Measurements from ENCODE around the gene ADORA1. TPM values are rescaled to one million over a fixed set of nuclear protein-coding genes. Genes with fewer than 3 reads are reported as not detected.

ADORA1 gene
- total RNA-seq, 2 donors from 2014 or later, result 0.27 to 47.3 TPM

- 68% methylated on average over 8 of the region's 8 CpGs for WGBS
- no peaks in the 10 kb centered on the region for H3K9me3 ChIP-seq
- no peak overlapping the region for H3K27ac ChIP-seq
- no peaks in the 10 kb centered on the region for H3K27me3 ChIP-seq (replicated peaks; ENCODE audit: insufficient read depth)
- no peak overlapping the region for H3K4me3 ChIP-seq
- H3K36me3 ChIP-seq, result no peaks in the 10 kb centered on the region
- no peak for DNase-seq (ENCODE audit: low spot score)
- H3K4me1 ChIP-seq (replicated peaks), result no peaks in the 10 kb centered on the region
- intact Hi-C loops (cut with DNase I), result no loop called here
- no peak for TF ChIP-seq POLR2A (IDR thresholded peaks at IDR 0.05)
Observed at GRCh38 chr1:203135636-203136305, 8.2 kb downstream of the ADORA1 start.

GRCh38 chr1:203136409-203137042 is 9.0 kb downstream of the ADORA1 start:
- Histone ChIP-seq H3K4me1 (replicated peaks) (no peaks in the 10 kb centered on the region), H3K9me3 (no peaks in the 10 kb centered on the region), H3K27ac (no peak overlapping the region), H3K36me3 (no peaks in the 10 kb centered on the region), H3K27me3 (replicated peaks; ENCODE audit: insufficient read depth) (no peaks in the 10 kb centered on the region), H3K4me3 (no peak overlapping the region)
- WGBS, result 96% methylated on average over 1 of the region's 1 CpG
- TF ChIP-seq POLR2A (IDR thresholded peaks at IDR 0.05), result no peak
- intact Hi-C loops (cut with DNase I), result no loop called here
- no peak for DNase-seq (ENCODE audit: low spot score)

- Histone ChIP-seq H3K4me1 (replicated peaks) (no peaks in the 10 kb centered on the region), H3K27me3 (replicated peaks; ENCODE audit: insufficient read depth) (no peaks in the 10 kb centered on the region), H3K9me3 (no peaks in the 10 kb centered on the region), H3K27ac (no peak overlapping the region), H3K36me3 (no peaks in the 10 kb centered on the region), H3K4me3 (no peak overlapping the region)
- no peak for DNase-seq (ENCODE audit: low spot score)
- WGBS, result 92% methylated on average over 4 of the region's 4 CpGs
- TF ChIP-seq POLR2A (IDR thresholded peaks at IDR 0.05) (no peak), POLR2AphosphoS5 (IDR thresholded peaks at IDR 0.05) (no peak), CTCF (IDR thresholded peaks at IDR 0.05) (no peak)
- intact Hi-C loops (cut with DNase I), result no loop called here
Observed at GRCh38 chr1:203137324-203137723, 9.8 kb downstream of the ADORA1 start.

GRCh38 chr1:203138066-203138465 is 10.5 kb downstream of the ADORA1 start:
- Histone ChIP-seq H3K36me3 (no peaks in the 10 kb centered on the region), H3K4me3 (no peak overlapping the region), H3K27me3 (replicated peaks; ENCODE audit: insufficient read depth) (no peaks in the 10 kb centered on the region), H3K9me3 (no peaks in the 10 kb centered on the region), H3K27ac (no peak overlapping the region), H3K4me1 (replicated peaks) (no peaks in the 10 kb centered on the region)
- DNase-seq (ENCODE audit: low spot score), result no peak
- TF ChIP-seq POLR2A (IDR thresholded peaks at IDR 0.05), result no peak
- intact Hi-C loops (cut with DNase I), result no loop called here
- WGBS, result 73% methylated on average over 3 of the region's 3 CpGs

- no peak for DNase-seq (ENCODE audit: low spot score)
- H3K27ac ChIP-seq, result no peak overlapping the region
- intact Hi-C loops (cut with DNase I), result no loop called here
Observed at GRCh38 chr1:203139976-203140475, 12.5 kb downstream of the ADORA1 start.

More at GRCh38 chr1:203139976-203140475, 12.5 kb downstream of the ADORA1 start:
- TF ChIP-seq POLR2AphosphoS5 (IDR thresholded peaks at IDR 0.05) (no peak), POLR2A (IDR thresholded peaks at IDR 0.05) (no peak), CTCF (IDR thresholded peaks at IDR 0.05) (no peak)
- Histone ChIP-seq H3K4me3 (no peak overlapping the region), H3K9me3 (no peaks in the 10 kb centered on the region), H3K27me3 (replicated peaks; ENCODE audit: insufficient read depth) (no peaks in the 10 kb centered on the region), H3K36me3 (no peaks in the 10 kb centered on the region), H3K4me1 (replicated peaks) (no peaks in the 10 kb centered on the region)
- 87% methylated on average over 8 of the region's 8 CpGs for WGBS

Measured in prostate gland (tissue), 2 donors.